Esophagus muscularis mucosa (tissue), 4 donors: ENCODE measurements around the gene LRRC30.

Experiments
- EP300 ChIP-seq: sonication (generic); formaldehyde crosslinking; IDR thresholded peaks from one replicate; pipeline ENCODE4 v1.6.1; 2017; ENCODE audit warnings: antibody characterized with exemption
- POLR2A ChIP-seq: fragments of 450-650 bp; IDR thresholded peaks from one replicate; pipeline ENCODE4 v1.6.1; 2017; ENCODE audit warnings: antibody characterized with exemption, moderate library complexity, mild to moderate bottlenecking, low read depth
- POLR2AphosphoS5 ChIP-seq, 2 donors: sonication (generic); formaldehyde crosslinking; IDR thresholded peaks; one replicate each; pipeline ENCODE4 v1.6.1; 2017; ENCODE audit warnings: antibody characterized with exemption in 2 of 2
- TF ChIP-seq, protein P1 (sequence below), 3 experiments: fragments of 200-600 bp in 2 of 3; fragments of 450-650 bp in 1 of 3; sonication (generic) in 2 of 3; IDR thresholded peaks; one replicate each; pipeline ENCODE4 v1.5.1; 2017 to 2019; ENCODE audit warnings: antibody characterized with exemption in 3 of 3, mild to moderate bottlenecking in 2 of 3, moderate library complexity in 1 of 3

DNA sequence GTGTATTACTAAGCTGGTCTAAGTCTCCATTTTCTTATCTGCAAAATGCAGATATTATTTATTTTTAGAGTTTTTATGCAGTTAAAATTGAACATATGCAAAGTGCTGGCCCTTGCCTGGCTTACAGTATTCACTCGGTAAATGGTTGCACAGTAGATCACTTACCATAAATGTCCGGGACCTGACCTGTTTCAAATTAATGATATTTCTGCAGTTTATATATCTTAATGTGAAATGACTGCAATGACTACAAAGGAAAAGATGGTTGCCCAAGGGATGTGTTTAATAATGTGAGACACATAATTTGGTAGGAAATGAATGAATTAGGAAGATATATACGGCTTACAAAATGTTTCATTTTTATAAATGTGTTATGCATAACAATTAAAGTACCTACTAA, 37.1 kb downstream of the LRRC30 start:
- no peak for TF ChIP-seq EP300
- TF ChIP-seq, protein P1, sequence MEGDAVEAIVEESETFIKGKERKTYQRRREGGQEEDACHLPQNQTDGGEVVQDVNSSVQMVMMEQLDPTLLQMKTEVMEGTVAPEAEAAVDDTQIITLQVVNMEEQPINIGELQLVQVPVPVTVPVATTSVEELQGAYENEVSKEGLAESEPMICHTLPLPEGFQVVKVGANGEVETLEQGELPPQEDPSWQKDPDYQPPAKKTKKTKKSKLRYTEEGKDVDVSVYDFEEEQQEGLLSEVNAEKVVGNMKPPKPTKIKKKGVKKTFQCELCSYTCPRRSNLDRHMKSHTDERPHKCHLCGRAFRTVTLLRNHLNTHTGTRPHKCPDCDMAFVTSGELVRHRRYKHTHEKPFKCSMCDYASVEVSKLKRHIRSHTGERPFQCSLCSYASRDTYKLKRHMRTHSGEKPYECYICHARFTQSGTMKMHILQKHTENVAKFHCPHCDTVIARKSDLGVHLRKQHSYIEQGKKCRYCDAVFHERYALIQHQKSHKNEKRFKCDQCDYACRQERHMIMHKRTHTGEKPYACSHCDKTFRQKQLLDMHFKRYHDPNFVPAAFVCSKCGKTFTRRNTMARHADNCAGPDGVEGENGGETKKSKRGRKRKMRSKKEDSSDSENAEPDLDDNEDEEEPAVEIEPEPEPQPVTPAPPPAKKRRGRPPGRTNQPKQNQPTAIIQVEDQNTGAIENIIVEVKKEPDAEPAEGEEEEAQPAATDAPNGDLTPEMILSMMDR (IDR thresholded peaks at IDR 0.05): no peak
- TF ChIP-seq POLR2AphosphoS5 (IDR thresholded peaks at IDR 0.05): no peak
- TF ChIP-seq POLR2A: no peak
